NT2/D1 (cell line): ENCODE data around the gene YIPF4.

ENCODE experiments used
- SUZ12 ChIP-seq: IDR thresholded peaks from 2 replicates; pipeline ENCODE4 v1.6.1; 2011; ENCODE audit not compliant: insufficient read length, insufficient read depth; ENCODE audit errors: extremely low read depth
- YY1 ChIP-seq: IDR thresholded peaks from 2 replicates; pipeline ENCODE4 v1.6.1; 2011; ENCODE audit not compliant: insufficient read length, insufficient read depth
- ZNF274 ChIP-seq: IDR thresholded peaks from 2 replicates; pipeline ENCODE4 v1.6.1; 2011; ENCODE audit warnings: mild to moderate bottlenecking, low read depth, low read length

DNA sequence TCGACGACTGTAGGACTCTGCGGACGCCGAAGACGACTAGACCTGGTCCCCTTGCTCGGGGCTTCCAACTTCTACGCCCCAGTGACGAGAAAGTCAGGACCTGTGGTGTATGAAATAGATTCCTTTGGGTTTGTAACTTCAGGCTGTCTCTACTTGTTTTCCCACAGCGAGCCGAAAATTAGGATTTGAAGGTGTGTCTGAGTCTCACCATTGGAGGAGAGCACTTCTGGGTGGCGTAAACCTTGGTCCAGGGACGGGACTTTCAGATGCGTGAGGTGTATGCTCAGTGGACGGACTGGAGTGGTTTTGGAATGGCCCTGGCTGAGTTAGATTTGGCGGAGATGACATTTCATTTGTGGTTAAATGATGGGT lies 80.4 kb downstream of the YIPF4 start:
- TF ChIP-seq ZNF274, result no peak
- no peak for TF ChIP-seq YY1
- TF ChIP-seq SUZ12, result no peak
